Choroid plexus epithelial cell (primary cell): ENCODE data around the gene GASK1B.

ENCODE experiments used
- DNase-seq: peaks from one replicate; pipeline ENCODE4 v3.0.0-alpha.2; 2010; ENCODE audit warnings: low read depth
- H3K4me3 ChIP-seq: 2 replicates; pipeline ENCODE4 v1.5.1; 2011; ENCODE audit warnings: low read depth, mild to moderate bottlenecking, control low read depth, low read length, moderate library complexity
- CTCF ChIP-seq: conservative IDR thresholded peaks from 2 replicates; pipeline ENCODE4 v1.5.1; 2011; ENCODE audit warnings: low read depth, mild to moderate bottlenecking, control low read depth, inconsistent platforms, low read length, moderate library complexity

GASK1B gene

GRCh38 chr4:158209825-158210807 is 37.3 kb upstream of the GASK1B start, which contains the start of gene TMEM144:
Gene TMEM144 (plus strand): TSS chr4:158210486. CDS start chr4:158212668, 2,182 bp downstream.
- TF ChIP-seq CTCF: peak; percentile 35
- DNase-seq: peak; percentile 94
- H3K4me3 ChIP-seq: peak within 1 kb of the TSS; percentile 59

GRCh38 chr4:158208963-158209640 is 36.3 kb upstream of the GASK1B start:
- TF ChIP-seq CTCF: no peak
- DNase-seq: peak; percentile 39
- H3K4me3 ChIP-seq: no peak overlapping the region

GRCh38 chr4:158203929-158204328 is 31.1 kb upstream of the GASK1B start:
- no peak for DNase-seq
- no peak overlapping the region for H3K4me3 ChIP-seq
- TF ChIP-seq CTCF: no peak

- no peak overlapping the region for H3K4me3 ChIP-seq
- TF ChIP-seq CTCF: no peak
- DNase-seq: no peak
Observed at GRCh38 chr4:158203436-158203835, 30.6 kb upstream of the GASK1B start.

GRCh38 chr4:158202481-158202880 is 29.7 kb upstream of the GASK1B start:
- no peak for TF ChIP-seq CTCF
- no peak overlapping the region for H3K4me3 ChIP-seq
- DNase-seq: no peak

GRCh38 chr4:158201876-158202275 is 29.1 kb upstream of the GASK1B start:
- H3K4me3 ChIP-seq: no peak overlapping the region
- no peak for TF ChIP-seq CTCF
- DNase-seq: no peak
